ENCODE measurements around the gene MAOA. TPM values are rescaled to one million over a fixed set of nuclear protein-coding genes. Genes with fewer than 3 reads are reported as not detected.

The MAOA gene
- total RNA-seq, 1 donor from 2014 or later, result 0.32 TPM

DNA sequence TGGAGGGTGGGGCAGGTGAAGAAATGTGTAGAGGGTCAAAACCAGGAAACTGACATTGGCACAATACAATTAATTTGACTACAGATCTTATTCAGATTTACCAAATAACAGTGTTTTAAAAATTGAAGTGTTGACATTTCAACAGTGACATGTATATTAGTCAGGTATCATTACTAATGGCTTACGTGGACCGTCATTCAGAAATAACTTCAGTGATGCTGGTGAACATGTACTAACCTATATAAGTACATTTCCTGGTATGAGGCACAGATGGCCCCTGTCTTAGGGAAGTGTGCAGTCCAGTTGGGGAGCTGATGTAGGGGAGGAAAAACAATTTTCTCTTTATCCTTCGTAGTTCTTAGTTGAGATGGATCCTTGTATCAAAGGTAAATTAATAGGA lies 22.3 kb upstream of the MAOA start:
- H3K27ac Mint-ChIP-seq (ENCODE audit: unreplicated experiment), result no peak overlapping the region
- no peak overlapping the region for H3K4me3 Mint-ChIP-seq (ENCODE audit: unreplicated experiment)
- no peaks in the 10 kb centered on the region for H3K36me3 Mint-ChIP-seq (ENCODE audit: unreplicated experiment)
- H3K27me3 Mint-ChIP-seq (ENCODE audit: unreplicated experiment), result no peaks in the 10 kb centered on the region
- peaks cover 12% of the 10 kb centered on the region for H3K9me3 Mint-ChIP-seq (ENCODE audit: unreplicated experiment)
- TF ChIP-seq CTCF (IDR thresholded peaks at IDR 0.05), result no peak
- H3K4me1 Mint-ChIP-seq (ENCODE audit: unreplicated experiment), result peaks cover 5% of the 10 kb centered on the region
- no peak for DNase-seq (ENCODE audit: extremely low spot score, unreplicated experiment)

DNA sequence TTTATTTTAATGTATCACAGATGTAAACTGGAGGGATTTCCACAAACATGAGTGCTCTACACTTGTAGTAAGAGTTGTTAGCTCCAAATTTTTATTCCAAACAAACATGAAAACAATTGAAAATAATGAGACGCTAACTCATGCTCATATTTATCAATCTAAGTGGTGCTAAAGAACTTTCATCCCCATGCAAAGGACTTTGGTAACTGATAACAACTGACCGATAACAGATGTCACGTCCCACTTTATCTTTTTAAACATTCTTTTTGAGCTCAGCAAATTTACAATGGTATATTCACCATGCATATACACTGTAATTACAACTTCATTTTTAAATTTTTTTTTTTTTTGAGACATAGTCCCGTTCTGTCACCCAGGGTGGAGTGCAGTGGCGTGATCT lies 15.6 kb upstream of the MAOA start:
- Mint-ChIP-seq H3K27me3 (ENCODE audit: unreplicated experiment) (no peaks in the 10 kb centered on the region), H3K27ac (ENCODE audit: unreplicated experiment) (no peak overlapping the region), H3K4me3 (ENCODE audit: unreplicated experiment) (no peak overlapping the region), H3K9me3 (ENCODE audit: unreplicated experiment) (peaks cover 7% of the 10 kb centered on the region), H3K36me3 (ENCODE audit: unreplicated experiment) (no peaks in the 10 kb centered on the region), H3K4me1 (ENCODE audit: unreplicated experiment) (peaks cover 17% of the 10 kb centered on the region)
- DNase-seq (ENCODE audit: extremely low spot score, unreplicated experiment), result no peak
- no peak for TF ChIP-seq CTCF (IDR thresholded peaks at IDR 0.05)

- H3K4me1 Mint-ChIP-seq (ENCODE audit: unreplicated experiment), result peaks cover 17% of the 10 kb centered on the region
- H3K36me3 Mint-ChIP-seq (ENCODE audit: unreplicated experiment), result no peaks in the 10 kb centered on the region
These were observed 14.4 kb upstream of the MAOA start for GRCh38 chrX:43641691-43642090.

GRCh38 chrX:43643201-43643600 lies 12.9 kb upstream of the MAOA start:
- DNase-seq (ENCODE audit: extremely low spot score, unreplicated experiment), result no peak
- Mint-ChIP-seq H3K27ac (ENCODE audit: unreplicated experiment) (no peak overlapping the region), H3K27me3 (ENCODE audit: unreplicated experiment) (no peaks in the 10 kb centered on the region), H3K4me3 (ENCODE audit: unreplicated experiment) (no peak overlapping the region), H3K9me3 (ENCODE audit: unreplicated experiment) (no peaks in the 10 kb centered on the region), H3K4me1 (ENCODE audit: unreplicated experiment) (peaks cover 17% of the 10 kb centered on the region), H3K36me3 (ENCODE audit: unreplicated experiment) (no peaks in the 10 kb centered on the region)
- TF ChIP-seq CTCF (IDR thresholded peaks at IDR 0.05), result no peak

More at GRCh38 chrX:43641691-43642090, 14.4 kb upstream of the MAOA start:
- TF ChIP-seq CTCF (IDR thresholded peaks at IDR 0.05), result no peak
- no peak for DNase-seq (ENCODE audit: extremely low spot score, unreplicated experiment)
- H3K9me3 Mint-ChIP-seq (ENCODE audit: unreplicated experiment), result no peaks in the 10 kb centered on the region
- no peaks in the 10 kb centered on the region for H3K27me3 Mint-ChIP-seq (ENCODE audit: unreplicated experiment)
- no peak overlapping the region for H3K27ac Mint-ChIP-seq (ENCODE audit: unreplicated experiment)
- H3K4me3 Mint-ChIP-seq (ENCODE audit: unreplicated experiment), result no peak overlapping the region

- Mint-ChIP-seq H3K27ac (ENCODE audit: unreplicated experiment) (no peak overlapping the region), H3K27me3 (ENCODE audit: unreplicated experiment) (no peaks in the 10 kb centered on the region), H3K4me1 (ENCODE audit: unreplicated experiment) (peaks cover 17% of the 10 kb centered on the region), H3K4me3 (ENCODE audit: unreplicated experiment) (no peak overlapping the region), H3K9me3 (ENCODE audit: unreplicated experiment) (no peaks in the 10 kb centered on the region), H3K36me3 (ENCODE audit: unreplicated experiment) (no peaks in the 10 kb centered on the region)
- TF ChIP-seq CTCF (IDR thresholded peaks at IDR 0.05), result no peak
- DNase-seq (ENCODE audit: extremely low spot score, unreplicated experiment), result no peak
These were observed 12.4 kb upstream of the MAOA start for GRCh38 chrX:43643662-43644061.
